GM21529 (cell line): ENCODE measurements around the gene PCDHB13.
"Not testable (repeated sequence)": the region's sequence is repeated elsewhere in the genome, so short reads cannot be mapped to it uniquely, and the experiment has no call there.

Experiments used
- ATAC-seq: cut with Tn5 transposase; IDR thresholded peaks from one replicate; pipeline ENCODE4 v1.9.1; 2021; ENCODE audit not compliant: unreplicated experiment

Gene PCDHB13

GRCh38 chr5:141201126-141201525 is 12.6 kb upstream of the PCDHB13 start:
- ATAC-seq = not testable (repeated sequence)

DNA sequence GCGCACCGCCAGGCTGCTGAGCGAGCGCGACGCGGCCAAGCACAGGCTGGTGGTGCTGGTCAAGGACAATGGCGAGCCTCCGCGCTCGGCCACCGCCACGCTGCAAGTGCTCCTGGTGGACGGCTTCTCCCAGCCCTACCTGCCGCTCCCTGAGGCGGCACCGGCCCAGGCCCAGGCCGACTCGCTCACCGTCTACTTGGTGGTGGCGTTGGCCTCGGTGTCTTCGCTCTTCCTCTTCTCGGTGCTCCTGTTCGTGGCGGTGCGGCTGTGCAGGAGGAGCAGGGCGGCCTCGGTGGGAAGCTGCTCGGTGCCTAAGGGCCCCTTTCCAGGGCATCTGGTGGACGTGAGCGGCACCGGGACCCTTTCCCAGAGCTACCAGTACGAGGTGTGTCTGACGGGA is 12.1 kb upstream of the PCDHB13 start:
- not testable (repeated sequence) for ATAC-seq

GRCh38 chr5:141208478-141208877 is 5.2 kb upstream of the PCDHB13 start, which contains the start of gene PCDHB12:
PCDHB12 (plus strand) TSS chr5:141208719; CDS start chr5:141208908, 189 bp downstream.
- no peak for ATAC-seq

DNA sequence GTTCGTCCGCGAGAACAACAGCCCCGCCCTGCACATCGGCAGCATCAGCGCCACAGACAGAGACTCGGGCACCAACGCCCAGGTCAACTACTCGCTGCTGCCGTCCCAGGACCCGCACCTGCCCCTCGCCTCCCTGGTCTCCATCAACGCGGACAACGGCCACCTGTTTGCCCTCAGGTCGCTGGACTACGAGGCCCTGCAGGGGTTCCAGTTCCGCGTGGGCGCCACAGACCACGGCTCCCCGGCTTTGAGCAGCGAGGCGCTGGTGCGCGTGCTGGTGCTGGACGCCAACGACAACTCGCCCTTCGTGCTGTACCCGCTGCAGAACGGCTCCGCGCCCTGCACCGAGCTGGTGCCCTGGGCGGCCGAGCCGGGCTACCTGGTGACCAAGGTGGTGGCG is 3.4 kb upstream of the PCDHB13 start:
- ATAC-seq = not testable (repeated sequence)

DNA sequence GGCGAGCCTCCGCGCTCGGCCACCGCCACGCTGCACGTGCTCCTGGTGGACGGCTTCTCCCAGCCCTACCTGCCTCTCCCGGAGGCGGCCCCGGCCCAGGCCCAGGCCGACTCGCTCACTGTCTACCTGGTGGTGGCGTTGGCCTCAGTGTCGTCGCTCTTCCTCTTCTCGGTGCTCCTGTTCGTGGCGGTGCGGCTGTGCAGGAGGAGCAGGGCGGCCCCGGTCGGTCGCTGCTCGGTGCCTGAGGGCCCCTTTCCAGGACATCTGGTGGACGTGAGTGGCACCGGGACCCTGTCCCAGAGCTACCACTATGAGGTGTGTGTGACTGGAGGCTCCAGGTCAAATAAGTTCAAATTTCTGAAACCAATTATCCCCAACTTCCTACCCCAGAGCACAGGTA is 2.9 kb upstream of the PCDHB13 start:
- not testable (repeated sequence) for ATAC-seq

DNA sequence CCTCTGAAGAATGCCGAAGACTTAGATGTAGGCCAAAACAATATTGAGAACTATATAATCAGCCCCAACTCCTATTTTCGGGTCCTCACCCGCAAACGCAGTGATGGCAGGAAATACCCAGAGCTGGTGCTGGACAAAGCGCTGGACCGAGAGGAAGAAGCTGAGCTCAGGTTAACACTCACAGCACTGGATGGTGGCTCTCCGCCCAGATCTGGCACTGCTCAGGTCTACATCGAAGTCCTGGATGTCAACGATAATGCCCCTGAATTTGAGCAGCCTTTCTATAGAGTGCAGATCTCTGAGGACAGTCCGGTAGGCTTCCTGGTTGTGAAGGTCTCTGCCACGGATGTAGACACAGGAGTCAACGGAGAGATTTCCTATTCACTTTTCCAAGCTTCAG is 864 bp downstream of the PCDHB13 start:
- not testable (repeated sequence) for ATAC-seq

- ATAC-seq = not testable (repeated sequence)
These were observed 1.8 kb downstream of the PCDHB13 start for GRCh38 chr5:141215504-141215903.

DNA sequence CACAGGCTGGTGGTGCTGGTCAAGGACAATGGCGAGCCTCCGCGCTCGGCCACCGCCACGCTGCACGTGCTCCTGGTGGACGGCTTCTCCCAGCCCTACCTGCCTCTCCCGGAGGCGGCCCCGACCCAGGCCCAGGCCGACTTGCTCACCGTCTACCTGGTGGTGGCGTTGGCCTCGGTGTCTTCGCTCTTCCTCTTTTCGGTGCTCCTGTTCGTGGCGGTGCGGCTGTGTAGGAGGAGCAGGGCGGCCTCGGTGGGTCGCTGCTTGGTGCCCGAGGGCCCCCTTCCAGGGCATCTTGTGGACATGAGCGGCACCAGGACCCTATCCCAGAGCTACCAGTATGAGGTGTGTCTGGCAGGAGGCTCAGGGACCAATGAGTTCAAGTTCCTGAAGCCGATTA is 2.3 kb downstream of the PCDHB13 start:
- not testable (repeated sequence) for ATAC-seq

- no peak for ATAC-seq
These were observed 9.5 kb downstream of the PCDHB13 start, which contains the start of gene PCDHB14 for GRCh38 chr5:141223112-141223783. PCDHB14 (plus strand) TSS chr5:141223343; CDS start chr5:141223506, 163 bp downstream.

GRCh38 chr5:141224844-141225243 is 11.1 kb downstream of the PCDHB13 start:
- ATAC-seq = not testable (repeated sequence)

GRCh38 chr5:141225421-141225820 is 11.7 kb downstream of the PCDHB13 start:
- ATAC-seq = not testable (repeated sequence)

DNA sequence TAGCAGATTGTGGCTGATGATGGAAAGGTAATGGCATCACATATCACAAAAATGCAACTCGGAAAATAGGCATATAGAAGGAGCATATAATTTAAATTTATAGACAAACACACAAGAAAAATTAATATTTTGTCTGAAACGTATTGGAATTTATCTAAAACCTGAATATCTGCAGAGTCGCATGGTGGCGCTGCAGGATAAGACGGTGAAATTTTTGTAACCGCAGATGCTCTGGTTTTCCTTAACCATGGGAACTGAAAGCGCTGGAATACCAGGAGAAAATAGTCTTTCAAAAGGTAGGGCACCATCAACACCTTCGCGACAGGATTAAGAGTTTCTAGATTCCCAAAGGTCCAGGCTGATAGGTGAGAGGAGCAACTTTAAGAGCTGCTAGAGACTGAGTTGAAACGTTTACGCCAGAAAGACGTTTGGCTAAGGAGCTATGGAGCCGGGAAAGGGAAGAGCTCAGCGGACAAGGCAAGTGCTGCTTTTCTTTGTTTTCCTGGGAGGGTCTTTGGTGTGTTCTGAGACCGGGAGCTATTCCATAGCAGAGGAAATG is 20.5 kb downstream of the PCDHB13 start:
- ATAC-seq = no peak

- not testable (repeated sequence) for ATAC-seq
These were observed 22.2 kb downstream of the PCDHB13 start for GRCh38 chr5:141235922-141236321.

GRCh38 chr5:141236516-141237313 is 23.0 kb downstream of the PCDHB13 start:
- no peak for ATAC-seq

DNA sequence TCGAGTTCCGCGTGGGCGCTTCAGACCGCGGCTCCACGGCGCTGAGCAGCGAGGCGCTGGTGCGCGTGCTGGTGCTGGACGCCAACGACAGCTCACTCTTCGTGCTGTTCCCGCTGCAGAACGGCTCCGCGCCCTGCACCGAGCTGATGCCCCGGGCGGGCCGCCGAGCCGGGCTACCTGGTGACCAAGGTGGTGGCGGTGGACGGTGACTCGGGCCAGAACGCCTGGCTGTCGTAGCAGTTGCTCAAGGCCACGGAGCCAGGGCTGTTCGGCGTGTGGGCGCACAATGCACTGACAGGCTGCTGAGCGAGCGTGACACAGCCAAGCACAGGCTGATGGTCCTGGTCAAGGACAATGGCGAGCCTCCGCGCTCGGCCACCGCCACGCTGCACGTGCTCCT is 27.8 kb downstream of the PCDHB13 start:
- ATAC-seq = no peak

GRCh38 chr5:141245250-141245717 is 31.6 kb downstream of the PCDHB13 start, which contains the start of gene PCDHB15:
PCDHB15 (plus strand) TSS chr5:141245395; CDS start chr5:141245579, 184 bp downstream.
- no peak for ATAC-seq

GRCh38 chr5:141246971-141247370 is 33.3 kb downstream of the PCDHB13 start:
- not testable (repeated sequence) for ATAC-seq

DNA sequence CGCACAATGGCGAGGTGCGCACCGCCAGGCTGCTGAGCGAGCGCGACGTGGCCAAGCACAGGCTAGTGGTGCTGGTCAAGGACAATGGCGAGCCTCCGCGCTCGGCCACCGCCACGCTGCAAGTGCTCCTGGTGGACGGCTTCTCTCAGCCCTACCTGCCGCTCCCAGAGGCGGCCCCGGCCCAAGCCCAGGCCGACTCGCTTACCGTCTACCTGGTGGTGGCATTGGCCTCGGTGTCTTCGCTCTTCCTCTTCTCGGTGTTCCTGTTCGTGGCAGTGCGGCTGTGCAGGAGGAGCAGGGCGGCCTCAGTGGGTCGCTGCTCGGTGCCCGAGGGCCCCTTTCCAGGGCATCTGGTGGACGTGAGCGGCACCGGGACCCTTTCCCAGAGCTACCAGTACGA is 33.7 kb downstream of the PCDHB13 start:
- ATAC-seq = not testable (repeated sequence)

DNA sequence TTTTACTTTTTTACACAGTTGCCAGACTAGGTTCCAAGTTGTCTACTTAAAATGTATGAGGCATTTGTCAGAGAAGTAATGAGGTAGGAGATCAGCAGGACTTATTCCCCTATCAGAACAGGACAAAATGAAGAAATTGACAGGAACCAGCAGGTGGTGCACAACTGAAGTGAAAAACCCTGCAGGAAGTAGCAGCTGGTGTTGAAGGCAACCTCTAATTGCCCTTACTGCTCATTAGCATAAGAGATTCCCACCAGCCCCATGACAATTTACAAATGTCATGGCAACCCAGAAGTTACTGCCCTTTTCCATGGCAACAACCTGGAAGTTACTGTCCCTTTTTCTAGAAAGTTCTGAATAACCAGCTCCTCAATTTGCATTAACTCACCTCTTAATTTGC is 36.9 kb downstream of the PCDHB13 start:
- no peak for ATAC-seq

- no peak for ATAC-seq
These were observed 44.7 kb downstream of the PCDHB13 start for GRCh38 chr5:141258464-141258863.

DNA sequence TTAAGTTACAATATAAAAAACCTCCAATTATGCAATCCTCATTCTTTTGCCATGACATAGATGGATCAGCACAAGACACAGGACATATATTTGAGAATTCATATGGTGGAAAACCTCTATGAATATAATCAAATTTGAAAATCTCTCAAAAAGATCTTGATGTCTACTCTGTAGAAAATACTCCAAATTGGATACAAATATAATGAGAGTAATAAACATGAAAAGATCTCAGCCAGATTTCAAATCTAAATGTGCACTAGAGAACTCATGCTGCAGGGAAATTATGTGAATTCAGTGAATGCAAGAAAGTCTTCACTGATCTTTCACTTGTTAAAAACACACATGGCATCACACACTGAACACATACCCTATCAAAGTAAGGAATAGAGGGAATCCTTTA is 45.2 kb downstream of the PCDHB13 start:
- no peak for ATAC-seq
